ENCODE data around the gene CC2D1A. TPM values are rescaled to one million over a fixed set of nuclear protein-coding genes. Genes with fewer than 3 reads are reported as not detected.

Gene CC2D1A
- total RNA-seq, 2 donors from 2014 or later, result 90.8 to 132 TPM

Small RNA genes within 50 kb of the gene (microRNA-seq; reads per million reads assigned to microRNA genes)
- gene MIR181C (140 to 426 reads per million in 2 donors), gene MIR181D (154 to 261 reads per million in 2 donors)

Other genes with a start within 250 kb of the CC2D1A start
- 10 to 100 TPM; 31.3 to 31.8 TPM for gene MRI1, start 141.7 kb upstream of the CC2D1A start, total RNA-seq
- 10 to 100 TPM; 44.9 to 46.7 TPM for gene C19orf53, start 131.7 kb upstream of the CC2D1A start, total RNA-seq
- 1 to 10 TPM; 3.0 TPM for gene ZSWIM4, start 110.8 kb upstream of the CC2D1A start, total RNA-seq
- under 1 TPM in 1 of 2 donors, not detected in 1; 0.56 TPM for gene NANOS3, start 29.1 kb upstream of the CC2D1A start, total RNA-seq
- gene BRME1, start 84 bp upstream of the CC2D1A start, total RNA-seq, result 1 to 10 TPM; 7.9 to 9.1 TPM
- gene PODNL1, start 32.2 kb downstream of the CC2D1A start, total RNA-seq, result 1 to 10 TPM; 2.7 to 5.3 TPM
- 10 to 100 TPM; 30.5 to 33.9 TPM for gene DCAF15, start 46.3 kb downstream of the CC2D1A start, total RNA-seq
- gene RFX1, start 100.1 kb downstream of the CC2D1A start, total RNA-seq, result 10 to 100 TPM; 11.6 to 12.0 TPM
- not detected for gene RLN3, start 121.9 kb downstream of the CC2D1A start, total RNA-seq
- 1 to 10 TPM; 1.9 to 3.6 TPM for gene IL27RA, start 125.6 kb downstream of the CC2D1A start, total RNA-seq
- gene PALM3, start 155.9 kb downstream of the CC2D1A start, total RNA-seq, result under 1 TPM; 0.59 to 0.79 TPM
- 10 to 100 TPM; 32.9 to 40.3 TPM for gene MISP3, start 166.6 kb downstream of the CC2D1A start, total RNA-seq
- under 1 TPM in 1 of 2 donors, not detected in 1; 0.42 TPM for gene C19orf67, start 179.6 kb downstream of the CC2D1A start, total RNA-seq
- gene SAMD1, start 184.6 kb downstream of the CC2D1A start, total RNA-seq, result 10 to 100 TPM; 45.8 to 51.5 TPM
- 10 to 100 TPM; 78.8 to 80.1 TPM for gene PRKACA, start 211.6 kb downstream of the CC2D1A start, total RNA-seq
- 10 to 100 TPM in 1 of 2 donors, 1 to 10 TPM in 1; 6.5 to 12.5 TPM for gene ASF1B, start 230.4 kb downstream of the CC2D1A start, total RNA-seq

Data from left colon (tissue), 2 donors.